CD4-positive, CD25-positive, alpha-beta regulatory T cell (primary cell): ENCODE measurements around the gene INPP4B. TPM values are rescaled to one million over a fixed set of nuclear protein-coding genes. Genes with fewer than 3 reads are reported as not detected.
A peak's percentile ranks its signal among the peaks of the same experiment; 100 is the strongest.

ENCODE experiments used
- ATAC-seq, 2 donors: fragments of 150-1000 bp; cut with Tn5 transposase; one replicate each; pipeline ENCODE4 v1.10.0; 2021; ENCODE audit warnings: low read depth in 2 of 2, moderate number of reproducible peaks in 2 of 2, moderate library complexity in 1 of 2
- DNase-seq, 3 donors: peaks; one replicate each; pipeline versions ENCODE4 v3.0.0 to v3.0.0-alpha.2; 2012 to 2022; ENCODE audit warnings: mixed read lengths in 1 of 3
- H3K27ac ChIP-seq: one replicate; pipeline ENCODE4 v1.7.0; 2013; ENCODE audit warnings: mild to moderate bottlenecking, low read length; ENCODE audit not compliant: insufficient read depth, poor library complexity, severe bottlenecking
- H3K27me3 ChIP-seq: one replicate; pipeline ENCODE4 v1.7.0; 2013; ENCODE audit warnings: low read length; ENCODE audit not compliant: control insufficient read depth, insufficient read depth
- H3K36me3 ChIP-seq: one replicate; pipeline ENCODE4 v1.7.0; 2013; ENCODE audit warnings: mild to moderate bottlenecking, low read length, moderate library complexity; ENCODE audit not compliant: control insufficient read depth, insufficient read depth
- H3K4me1 ChIP-seq: 2 replicates; pipeline ENCODE4 v1.7.0; 2013; ENCODE audit warnings: mild to moderate bottlenecking, low read length; ENCODE audit not compliant: insufficient read depth, control insufficient read depth, poor library complexity, severe bottlenecking
- H3K4me3 ChIP-seq: one replicate; pipeline ENCODE4 v1.7.0; 2013; ENCODE audit warnings: low read depth, mild to moderate bottlenecking, low read length, moderate library complexity
- H3K9me3 ChIP-seq, 2 experiments: 1 replicate in 1 of 2; 2 replicates in 1 of 2; pipeline ENCODE4 v1.7.0; 2013; ENCODE audit warnings: low read length in 2 of 2, mild to moderate bottlenecking in 1 of 2, moderate library complexity in 1 of 2; ENCODE audit not compliant: control insufficient read depth in 2 of 2
- H3K27ac Mint-ChIP-seq, 3 donors: one replicate each; pipeline ENCODE4 v1.8.0; 2020 to 2022; ENCODE audit warnings: mild to moderate bottlenecking in 3 of 3, mixed read lengths in 3 of 3, moderate library complexity in 2 of 3
- H3K27me3 Mint-ChIP-seq: one replicate; pipeline ENCODE4 v1.8.0; 2022; ENCODE audit warnings: mild to moderate bottlenecking, mixed read lengths
- H3K36me3 Mint-ChIP-seq: one replicate; pipeline ENCODE4 v1.8.0; 2020; ENCODE audit warnings: mixed read lengths
- H3K4me1 Mint-ChIP-seq, 4 donors: one replicate each; pipeline ENCODE4 v1.8.0; 2020 to 2022; ENCODE audit warnings: mixed read lengths in 4 of 4, mild to moderate bottlenecking in 1 of 4
- H3K4me3 Mint-ChIP-seq, 4 donors: one replicate each; pipeline ENCODE4 v1.8.0; 2020 to 2022; ENCODE audit warnings: mild to moderate bottlenecking in 4 of 4, mixed read lengths in 4 of 4, moderate library complexity in 3 of 4
- H3K9me3 Mint-ChIP-seq, 7 donors: one replicate each; pipeline ENCODE4 v1.8.0; 2020 to 2022; ENCODE audit warnings: mixed read lengths in 7 of 7, mild to moderate bottlenecking in 3 of 7, moderate library complexity in 2 of 7
- polyA plus RNA-seq, 4 donors: library from polyadenylated mRNA; unstranded; fragments of 300-500 nt; fragmentation: Illumina TruSeq; gene quantifications; one replicate each; pipeline ENCODE4 v1.2.3, GENCODE V29; 2021
- total RNA-seq: library from RNA; stranded (reverse); gene quantifications from one replicate; pipeline ENCODE4 v1.2.3, GENCODE V29; 2022

Gene INPP4B
- total and polyA plus RNA-seq, 5 donors from 2014 or later: 37.6 to 89.4 (median 44.6) TPM

- Histone ChIP-seq H3K4me3 (no peak overlapping the region), H3K27me3 (no peaks in the 10 kb centered on the region), H3K4me1 (peaks cover 4% of the 10 kb centered on the region), H3K9me3 (no peaks in the 10 kb centered on the region), H3K36me3 (no peaks in the 10 kb centered on the region), H3K27ac (no peak overlapping the region)
- Mint-ChIP-seq H3K27me3 (peaks cover 4% of the 10 kb centered on the region), H3K27ac (no peak overlapping the region), H3K9me3 (peaks cover 0 to 4% (median 2%) of the 10 kb centered on the region in 7 donors), H3K4me3 (no peak overlapping the region), H3K4me1 (peaks cover 15 to 63% (median 23%) of the 10 kb centered on the region in 4 donors), H3K36me3 (peaks cover 3% of the 10 kb centered on the region)
- DNase-seq (no peak), ATAC-seq (no peak)
Measured at GRCh38 chr4:142550965-142551364, 295.1 kb downstream of the INPP4B start.

GRCh38 chr4:142549726-142550463 lies 296.2 kb downstream of the INPP4B start:
- no peak for DNase-seq
- H3K9me3 Mint-ChIP-seq: peaks cover 0 to 5% (median 2%) of the 10 kb centered on the region in 7 donors
- Histone ChIP-seq H3K4me3 (no peak overlapping the region), H3K4me1 (peaks cover 4% of the 10 kb centered on the region), H3K27me3 (no peaks in the 10 kb centered on the region), H3K27ac (no peak overlapping the region), H3K9me3 (no peaks in the 10 kb centered on the region), H3K36me3 (no peaks in the 10 kb centered on the region)
- peak overlapping the region in 2 of 4 donors; percentile 5 to 21 for H3K4me3 Mint-ChIP-seq
- H3K4me1 Mint-ChIP-seq: peaks cover 13 to 55% (median 21%) of the 10 kb centered on the region in 4 donors
- peaks cover 4% of the 10 kb centered on the region for H3K27me3 Mint-ChIP-seq
- H3K36me3 Mint-ChIP-seq: peaks cover 4% of the 10 kb centered on the region
- H3K27ac Mint-ChIP-seq: peak overlapping the region in 1 of 3 donors; percentile 5
- peak; percentile 60 to 78 for ATAC-seq

GRCh38 chr4:142549248-142549647 lies 296.9 kb downstream of the INPP4B start:
- Histone ChIP-seq H3K36me3 (no peaks in the 10 kb centered on the region), H3K4me1 (peaks cover 4% of the 10 kb centered on the region), H3K27ac (no peak overlapping the region), H3K4me3 (no peak overlapping the region), H3K27me3 (no peaks in the 10 kb centered on the region), H3K9me3 (no peaks in the 10 kb centered on the region)
- H3K4me3 Mint-ChIP-seq: no peak overlapping the region
- ATAC-seq (no peak), DNase-seq (no peak)
- H3K27me3 Mint-ChIP-seq: peaks cover 4% of the 10 kb centered on the region
- H3K4me1 Mint-ChIP-seq: peaks cover 9 to 51% (median 19%) of the 10 kb centered on the region in 4 donors
- peaks cover 0 to 5% (median 2%) of the 10 kb centered on the region in 7 donors for H3K9me3 Mint-ChIP-seq
- H3K27ac Mint-ChIP-seq: peak overlapping the region in 2 of 3 donors; percentile 7 to 60
- H3K36me3 Mint-ChIP-seq: peaks cover 4% of the 10 kb centered on the region

GRCh38 chr4:142548491-142548890 lies 297.6 kb downstream of the INPP4B start:
- DNase-seq (no peak), ATAC-seq (no peak)
- no peaks in the 10 kb centered on the region for H3K9me3 ChIP-seq
- Mint-ChIP-seq H3K27me3 (peaks cover 4% of the 10 kb centered on the region), H3K36me3 (peaks cover 4% of the 10 kb centered on the region), H3K9me3 (peaks cover 0 to 5% (median 2%) of the 10 kb centered on the region in 7 donors), H3K27ac (no peak overlapping the region), H3K4me3 (no peak overlapping the region), H3K4me1 (peaks cover 9 to 53% (median 20%) of the 10 kb centered on the region in 4 donors)
- peaks cover 4% of the 10 kb centered on the region for H3K4me1 ChIP-seq
- H3K4me3 ChIP-seq: no peak overlapping the region
- no peaks in the 10 kb centered on the region for H3K36me3 ChIP-seq
- no peak overlapping the region for H3K27ac ChIP-seq
- H3K27me3 ChIP-seq: no peaks in the 10 kb centered on the region

- Mint-ChIP-seq H3K27me3 (peaks cover 4% of the 10 kb centered on the region), H3K4me1 (peaks cover 6 to 51% (median 21%) of the 10 kb centered on the region in 4 donors), H3K27ac (no peak overlapping the region), H3K4me3 (peak overlapping the region in 1 of 4 donors; percentile 17), H3K9me3 (peaks cover 0 to 5% (median 2%) of the 10 kb centered on the region in 7 donors), H3K36me3 (peaks cover 4% of the 10 kb centered on the region)
- no peaks in the 10 kb centered on the region for H3K9me3 ChIP-seq
- H3K27me3 ChIP-seq: no peaks in the 10 kb centered on the region
- ATAC-seq (no peak), DNase-seq (no peak)
- H3K27ac ChIP-seq: no peak overlapping the region
- H3K4me1 ChIP-seq: peaks cover 4% of the 10 kb centered on the region
- H3K36me3 ChIP-seq: no peaks in the 10 kb centered on the region
- no peak overlapping the region for H3K4me3 ChIP-seq
Measured at GRCh38 chr4:142547974-142548373, 298.1 kb downstream of the INPP4B start.

- Mint-ChIP-seq H3K9me3 (peaks cover 0 to 5% (median 1%) of the 10 kb centered on the region in 7 donors), H3K27me3 (peaks cover 4% of the 10 kb centered on the region), H3K4me3 (no peak overlapping the region), H3K27ac (no peak overlapping the region), H3K4me1 (peaks cover 4 to 37% (median 14%) of the 10 kb centered on the region in 4 donors), H3K36me3 (peaks cover 4% of the 10 kb centered on the region)
- no peaks in the 10 kb centered on the region for H3K36me3 ChIP-seq
- H3K4me1 ChIP-seq: no peaks in the 10 kb centered on the region
- no peaks in the 10 kb centered on the region for H3K9me3 ChIP-seq
- H3K27ac ChIP-seq: no peak overlapping the region
- no peak for DNase-seq
- H3K27me3 ChIP-seq: no peaks in the 10 kb centered on the region
- ATAC-seq: no peak
- no peak overlapping the region for H3K4me3 ChIP-seq
Measured at GRCh38 chr4:142544594-142544993, 301.5 kb downstream of the INPP4B start.

GRCh38 chr4:142544039-142544438 lies 302.1 kb downstream of the INPP4B start:
- H3K9me3 Mint-ChIP-seq: peaks cover 0 to 5% (median under 1%) of the 10 kb centered on the region in 7 donors
- ATAC-seq: peak in 1 of 2 donors; percentile 40
- peaks cover 4 to 32% (median 9%) of the 10 kb centered on the region in 4 donors for H3K4me1 Mint-ChIP-seq
- no peak overlapping the region for H3K27ac Mint-ChIP-seq
- DNase-seq: no peak
- H3K4me3 Mint-ChIP-seq: no peak overlapping the region
- Histone ChIP-seq H3K4me1 (no peaks in the 10 kb centered on the region), H3K36me3 (no peaks in the 10 kb centered on the region), H3K27ac (no peak overlapping the region), H3K27me3 (no peaks in the 10 kb centered on the region), H3K9me3 (no peaks in the 10 kb centered on the region), H3K4me3 (no peak overlapping the region)
- H3K36me3 Mint-ChIP-seq: peaks cover 4% of the 10 kb centered on the region
- H3K27me3 Mint-ChIP-seq: peaks cover under 1% of the 10 kb centered on the region

GRCh38 chr4:142540483-142540804 lies 305.7 kb downstream of the INPP4B start:
- ATAC-seq: no peak
- H3K4me1 Mint-ChIP-seq: peaks cover 4 to 26% (median 11%) of the 10 kb centered on the region in 4 donors
- no peak overlapping the region for H3K27ac Mint-ChIP-seq

More at GRCh38 chr4:142540483-142540804, 305.7 kb downstream of the INPP4B start:
- Histone ChIP-seq H3K9me3 (no peaks in the 10 kb centered on the region), H3K27ac (no peak overlapping the region), H3K36me3 (no peaks in the 10 kb centered on the region), H3K4me1 (no peaks in the 10 kb centered on the region), H3K27me3 (no peaks in the 10 kb centered on the region), H3K4me3 (no peak overlapping the region)
- no peaks in the 10 kb centered on the region for H3K27me3 Mint-ChIP-seq
- H3K36me3 Mint-ChIP-seq: no peaks in the 10 kb centered on the region
- no peak for DNase-seq
- no peak overlapping the region for H3K4me3 Mint-ChIP-seq
- no peaks in the 10 kb centered on the region for H3K9me3 Mint-ChIP-seq
